NCI-H524 (cell line): ENCODE results near the gene FBXL17.

ENCODE experiments used
- DNase-seq, 2 experiments: peaks; one replicate each; lab custom pipeline; 2025; lab: John Stamatoyannopoulos, UW

Gene FBXL17

DNA sequence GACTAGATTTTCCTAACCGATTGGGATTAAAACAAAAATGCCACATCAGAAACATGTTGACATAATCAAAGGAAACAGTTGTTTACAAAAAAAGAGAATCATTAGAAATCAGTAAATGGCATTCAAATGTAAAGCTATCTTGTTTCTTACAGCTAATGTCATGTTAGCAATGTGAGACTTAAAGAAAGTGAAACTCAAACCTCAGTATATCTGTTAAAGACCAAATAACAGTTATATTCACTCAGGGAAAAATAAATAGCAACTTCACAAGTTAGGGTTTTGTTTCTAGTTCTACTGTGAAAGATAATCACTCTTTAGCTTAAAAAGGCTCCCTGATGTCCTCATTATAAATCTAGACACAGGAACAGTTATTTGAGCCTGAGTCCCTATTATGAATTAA lies 521.9 kb downstream of the FBXL17 start:
- DNase-seq = no peak

- no peak for DNase-seq
These were observed 523.1 kb downstream of the FBXL17 start for GRCh38 chr5:107858788-107859187.

DNA sequence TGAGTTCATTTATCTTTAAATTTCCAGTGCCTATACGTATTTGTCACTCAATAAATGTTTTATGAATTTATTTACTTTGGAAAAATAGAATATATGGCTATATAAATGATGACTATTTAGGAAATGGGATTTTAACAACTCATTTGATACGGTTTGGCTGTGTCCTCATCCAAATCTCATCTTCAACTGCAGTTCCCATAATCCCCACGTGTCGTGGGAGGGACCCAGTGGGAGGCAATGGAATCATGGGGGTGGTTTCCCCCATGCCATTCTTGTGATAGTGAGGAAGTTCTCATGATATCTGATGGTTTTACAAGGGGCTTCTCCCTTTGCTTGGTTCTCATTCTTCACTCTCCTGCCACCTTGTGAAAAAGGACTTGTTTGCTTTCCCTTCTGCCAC lies 523.6 kb downstream of the FBXL17 start:
- no peak for DNase-seq

- DNase-seq = no peak
These were observed 524.1 kb downstream of the FBXL17 start for GRCh38 chr5:107857785-107858184.

GRCh38 chr5:107855171-107855570 lies 526.7 kb downstream of the FBXL17 start:
- DNase-seq = peak in 1 of 2 experiments; percentile 47

- peak; percentile 55 to 82 for DNase-seq
These were observed 528.2 kb downstream of the FBXL17 start for GRCh38 chr5:107853696-107854095.

GRCh38 chr5:107853031-107853430 lies 528.9 kb downstream of the FBXL17 start:
- DNase-seq = no peak

DNA sequence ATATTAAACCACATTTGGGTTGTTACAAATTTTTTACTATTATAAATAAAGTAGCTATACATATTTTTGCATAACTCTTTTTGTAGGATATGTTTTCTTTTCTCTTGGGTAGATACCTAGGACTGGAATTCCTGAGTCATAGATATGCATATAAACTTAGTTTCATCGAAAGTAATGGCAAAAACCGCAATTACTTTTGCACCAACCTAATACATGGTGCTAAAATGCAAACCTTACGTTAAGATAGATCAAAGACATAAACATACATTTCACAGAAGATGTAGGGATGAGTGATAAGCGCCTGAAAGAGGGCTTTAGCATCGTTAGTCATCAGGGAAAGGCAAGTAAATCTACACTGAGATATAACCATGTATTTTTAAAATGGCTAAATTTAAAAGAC lies 532.8 kb downstream of the FBXL17 start:
- no peak for DNase-seq

GRCh38 chr5:107840592-107840991 lies 541.3 kb downstream of the FBXL17 start:
- DNase-seq = no peak

GRCh38 chr5:107840161-107840560 lies 541.7 kb downstream of the FBXL17 start:
- peak in 1 of 2 experiments; percentile 46 for DNase-seq

- no peak for DNase-seq
These were observed 546.8 kb downstream of the FBXL17 start for GRCh38 chr5:107835096-107835495.

DNA sequence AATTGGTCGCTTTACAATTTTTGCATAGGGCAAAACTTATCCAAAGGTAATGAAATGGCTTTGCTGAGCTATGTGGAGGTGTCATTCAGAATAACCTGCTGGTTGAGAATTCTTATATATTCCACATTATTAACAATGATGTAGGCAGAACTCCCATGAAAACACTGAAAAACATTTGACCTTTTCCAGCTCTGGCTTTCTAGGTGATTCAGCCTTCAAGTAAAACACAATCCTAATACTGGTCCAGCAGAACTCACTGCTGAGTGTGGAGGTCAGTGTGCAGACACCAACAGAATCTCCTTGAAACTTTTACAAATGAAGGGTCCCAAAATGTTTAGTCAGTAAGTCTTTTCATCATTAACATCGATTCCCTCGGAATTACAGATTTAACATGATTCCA lies 549.2 kb downstream of the FBXL17 start:
- no peak for DNase-seq

GRCh38 chr5:107831612-107832395 lies 550.1 kb downstream of the FBXL17 start:
- DNase-seq = no peak

DNA sequence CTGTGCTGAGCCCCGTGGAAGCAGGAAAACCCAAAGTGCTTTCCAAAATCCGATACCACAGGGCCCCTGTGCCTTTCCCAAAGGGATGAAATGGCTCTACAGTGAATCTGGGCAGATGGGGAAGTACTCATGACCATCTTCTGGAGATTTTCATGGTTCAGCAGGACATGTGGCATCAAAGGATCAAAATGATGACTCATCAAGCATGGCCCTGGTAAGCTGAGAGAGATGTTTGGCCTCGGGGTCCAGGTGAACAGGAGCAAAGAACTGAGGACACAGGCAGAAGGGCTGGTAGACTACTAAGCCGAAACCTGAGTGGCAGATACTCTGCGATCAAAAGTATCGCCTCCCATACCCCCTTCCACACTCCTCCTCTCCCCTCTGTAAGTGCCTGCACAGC lies 551.1 kb downstream of the FBXL17 start:
- DNase-seq = no peak

GRCh38 chr5:107826311-107827000 lies 555.4 kb downstream of the FBXL17 start:
- DNase-seq = no peak

- DNase-seq = no peak
These were observed 557.1 kb downstream of the FBXL17 start for GRCh38 chr5:107824821-107825220.

DNA sequence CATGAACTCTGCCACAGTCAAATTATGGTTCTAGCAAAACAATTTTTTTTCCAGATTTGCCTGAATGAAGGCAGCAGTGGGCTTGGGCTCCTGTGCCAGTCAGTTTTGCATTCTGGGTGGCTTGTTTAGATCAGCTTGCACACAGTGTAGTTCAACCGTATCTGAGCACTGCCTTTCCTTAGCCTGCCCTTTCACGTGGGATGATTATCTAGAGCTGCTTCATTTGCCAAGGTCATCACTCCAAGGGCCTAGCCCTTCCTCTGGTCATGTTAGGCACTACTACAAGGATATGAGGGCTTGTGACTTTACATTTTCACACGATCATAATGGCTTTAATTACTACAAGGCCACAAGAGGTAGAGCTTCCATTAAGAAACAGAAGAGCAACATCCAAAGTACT lies 560.6 kb downstream of the FBXL17 start:
- DNase-seq = no peak

GRCh38 chr5:107820429-107820828 lies 561.5 kb downstream of the FBXL17 start:
- DNase-seq = no peak

- no peak for DNase-seq
These were observed 563.9 kb downstream of the FBXL17 start for GRCh38 chr5:107817951-107818350.

DNA sequence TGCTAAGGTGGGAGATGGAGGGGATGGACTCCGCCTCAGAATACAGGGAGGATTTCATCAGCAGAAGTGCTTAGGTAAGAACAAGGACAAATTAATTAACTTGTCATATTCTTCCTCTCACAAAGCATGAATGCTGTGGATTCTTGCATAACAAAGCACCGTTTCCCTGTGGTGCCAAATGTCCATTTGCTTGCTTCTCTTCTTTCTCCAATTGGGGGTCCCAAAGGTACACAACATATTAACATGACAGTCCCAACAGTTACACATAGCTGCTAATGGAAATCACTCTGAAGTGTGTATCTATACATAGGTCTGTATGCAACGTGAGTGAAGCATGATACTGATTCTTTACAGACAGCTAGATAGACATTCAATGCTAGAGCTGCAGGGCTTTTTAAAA lies 564.5 kb downstream of the FBXL17 start:
- no peak for DNase-seq

DNA sequence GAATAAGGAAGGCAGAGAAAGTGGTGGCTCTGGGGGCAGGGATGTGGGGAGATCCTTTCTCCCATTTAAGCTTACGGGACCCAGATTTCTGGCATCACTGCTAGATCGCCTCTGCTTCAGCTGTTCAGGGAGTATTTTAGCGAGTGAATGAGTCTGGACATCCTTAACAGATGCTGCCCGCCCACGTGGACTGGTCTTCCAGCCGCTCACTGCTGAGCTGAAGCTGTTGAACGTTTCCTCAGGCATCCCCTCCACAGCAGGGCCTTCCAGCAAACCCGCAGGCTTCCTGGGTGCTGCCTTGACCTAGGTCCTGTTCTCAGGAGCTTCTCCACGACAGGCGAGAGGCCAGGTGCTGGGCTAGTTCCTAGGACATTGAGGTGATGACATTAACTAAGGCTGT lies 566.8 kb downstream of the FBXL17 start:
- no peak for DNase-seq

DNA sequence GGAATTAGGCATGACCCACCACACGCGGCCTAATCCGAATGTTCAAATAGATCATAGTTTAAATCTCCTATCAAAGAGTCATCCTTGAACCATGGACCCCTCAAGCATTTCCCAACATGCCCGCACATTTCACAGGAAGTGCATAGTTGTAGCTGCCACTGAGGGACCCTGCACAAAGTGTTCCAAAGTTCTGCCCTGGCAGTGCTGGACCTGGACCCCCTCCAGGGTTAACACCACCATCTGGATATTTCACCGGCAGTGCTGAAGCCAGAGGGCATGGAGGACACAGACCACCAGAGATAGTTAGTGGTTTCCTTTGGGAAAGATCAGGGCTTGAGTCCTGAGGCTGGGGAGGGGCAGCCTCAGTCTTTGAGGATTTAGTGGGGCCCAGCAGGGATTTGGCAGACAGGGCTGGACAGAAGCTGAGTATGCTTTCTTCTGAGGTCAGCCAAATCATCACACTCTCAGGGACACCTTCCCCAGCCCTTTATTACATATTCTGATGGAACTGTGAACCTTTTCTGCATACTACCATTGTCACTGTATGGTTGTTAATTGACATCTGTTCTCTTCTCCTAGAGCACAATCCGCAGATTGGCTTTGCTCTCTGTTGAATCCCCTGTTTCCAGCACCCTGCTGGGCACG lies 567.6 kb downstream of the FBXL17 start:
- no peak for DNase-seq

DNA sequence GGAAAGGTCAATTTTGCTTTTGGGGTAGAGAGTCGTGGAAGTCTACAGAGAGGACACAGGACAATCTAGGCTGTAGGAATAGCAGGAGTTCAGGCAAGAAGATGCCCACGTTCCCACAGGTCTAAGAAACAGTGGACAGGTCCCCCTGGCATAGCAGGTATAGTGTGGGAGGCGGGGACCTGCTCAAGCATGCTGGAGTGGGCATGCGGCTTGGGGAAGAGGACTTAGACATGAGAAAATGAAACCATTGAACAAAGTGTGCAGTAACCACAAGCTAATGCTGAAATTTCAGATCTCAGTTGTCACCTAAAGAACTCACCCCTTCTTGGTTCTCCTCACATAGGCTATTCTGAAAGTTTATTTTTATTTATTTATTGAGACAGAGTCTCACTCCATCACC lies 568.3 kb downstream of the FBXL17 start:
- no peak for DNase-seq
